ENCODE results near the gene ZNF397.

ZNF397 gene

GRCh38 chr18:35303610-35304009 is 62.8 kb downstream of the ZNF397 start:
- ChIA-PET CTCF (no interaction called here), POLR2A (interaction anchor here (1.7 kb wide), 1 partner anchor 14 kb away, joined by 10 read pairs; the partner anchor contains the start of gene ZSCAN30)
- no peak for TF ChIP-seq NFRKB (IDR thresholded peaks at IDR 0.05)
- TF ChIP-seq TARDBP (IDR thresholded peaks at IDR 0.05): no peak
- TF ChIP-seq BHLHE40 (IDR thresholded peaks at IDR 0.05; ENCODE audit: borderline replicate concordance): no peak
- TF ChIP-seq ARNT (IDR thresholded peaks at IDR 0.05): no peak
- TF ChIP-seq FOXA1 (IDR thresholded peaks at IDR 0.05): no peak
- no peak for TF ChIP-seq FOXK2 (IDR thresholded peaks at IDR 0.05)
- no peak for TF ChIP-seq SP1 (IDR thresholded peaks at IDR 0.05)
- no peak for TF ChIP-seq CTBP1 (IDR thresholded peaks at IDR 0.05; ENCODE audit: borderline replicate concordance)
- DNase-seq (ENCODE audit: extremely low spot score): no peak

GRCh38 chr18:35306588-35307250 is 65.9 kb downstream of the ZNF397 start:
- DNase-seq (ENCODE audit: extremely low spot score): no peak
- TF ChIP-seq ZNF384 (IDR thresholded peaks at IDR 0.05) (no peak), L3MBTL2 (conservative IDR thresholded peaks at IDR 0.05) (no peak), SP1 (IDR thresholded peaks at IDR 0.05) (no peak), HDGF (IDR thresholded peaks at IDR 0.05; ENCODE audit: borderline replicate concordance) (no peak), NFRKB (IDR thresholded peaks at IDR 0.05) (no peak), PKNOX1 (IDR thresholded peaks at IDR 0.05) (no peak), FOXK2 (IDR thresholded peaks at IDR 0.05) (no peak), ELF4 (IDR thresholded peaks at IDR 0.05) (no peak), TARDBP (IDR thresholded peaks at IDR 0.05) (no peak), ARNT (IDR thresholded peaks at IDR 0.05) (no peak), CTBP1 (IDR thresholded peaks at IDR 0.05; ENCODE audit: borderline replicate concordance) (no peak), FOXA1 (IDR thresholded peaks at IDR 0.05) (no peak), LEF1 (IDR thresholded peaks at IDR 0.05; ENCODE audit: borderline replicate concordance) (no peak), FOXM1 (IDR thresholded peaks at IDR 0.05; ENCODE audit: borderline replicate concordance) (no peak), BHLHE40 (IDR thresholded peaks at IDR 0.05; ENCODE audit: borderline replicate concordance) (no peak), SUZ12 (IDR thresholded peaks at IDR 0.05) (no peak)
- POLR2A ChIA-PET: interaction anchor here (1.7 kb wide), 1 partner anchor 17 kb away, joined by 4 read pairs; the partner anchor contains the start of gene ZSCAN30
- CTCF ChIA-PET: no interaction called here

Data from HEK293T (cell line).